Right cardiac atrium (tissue), 5 donors: Measurements from ENCODE around the gene GFI1B. TPM values are rescaled to one million over a fixed set of nuclear protein-coding genes. Genes with fewer than 3 reads are reported as not detected.
A peak's percentile ranks its signal among the peaks of the same experiment; 100 is the strongest.

ENCODE experiments used
- ATAC-seq, 2 donors: fragments of 200-7000 bp; cut with Tn5 transposase; one replicate each; pipeline versions ENCODE4 v1.8.0 to v1.9.1; 2020; ENCODE audit warnings: moderate library complexity in 2 of 2, mild to moderate bottlenecking in 1 of 2
- DNase-seq, 3 donors: peaks; one replicate each; pipeline ENCODE4 v3.0.0-alpha.2; 2020
- H3K27ac ChIP-seq: one replicate; pipeline ENCODE4 v1.5.1; 2013; ENCODE audit warnings: mild to moderate bottlenecking, low read length, control low read depth, moderate library complexity
- H3K27me3 ChIP-seq: one replicate; pipeline ENCODE4 v1.6.1; 2013; ENCODE audit not compliant: control insufficient read depth, insufficient read depth
- H3K4me1 ChIP-seq: one replicate; pipeline ENCODE4 v1.6.1; 2013; ENCODE audit warnings: low read length; ENCODE audit not compliant: control insufficient read depth, insufficient read depth
- H3K4me3 ChIP-seq: one replicate; pipeline ENCODE4 v1.5.1; 2013; ENCODE audit warnings: low read length, control low read depth
- H3K9me3 ChIP-seq: one replicate; pipeline ENCODE4 v1.6.1; 2013; ENCODE audit warnings: low read length; ENCODE audit not compliant: control insufficient read depth
- WGBS: extraction: QIAGEN DNeasy Blood & Tissue Kit; methylation state at CpG from one replicate; pipeline ENCODE4 v1.1.7; 2013; 5-methylcytosine and 5-hydroxymethylcytosine counted together
- intact Hi-C, 4 donors: fragments of 100-400 bp; cut with DNase I; formaldehyde crosslinking; loops; one replicate each; pipeline versions ENCODE4 v1.11.0 to v1.14.0; 2022 to 2023
- polyA plus RNA-seq: library from polyadenylated mRNA; stranded (reverse); fragments of 200-250 nt; gene quantifications from one replicate; pipeline ENCODE4 v1.2.3, GENCODE V29; 2013
- total RNA-seq, 4 donors: library from RNA; stranded (reverse); fragmentation: NEBNext Ultra II Directional; extraction: Animal tissue kit (Norgen Biotek cat#: 25700); gene quantifications; one replicate each; pipeline ENCODE4 v1.2.1, GENCODE V29; 2021
- donor health status: healthy with polysubstance abuse.
- donor health status: DM: no; HTN: yes; CAD: no.
- donor health status: DM: no; HTN: no; CAD: no.
- donor health status: DM: no; HTN: yes; CAD: no; lungs with severe emphysema.
- donor health status: DM: yes; HTN: yes; CAD: no.

The GFI1B gene
- total and polyA plus RNA-seq, 5 donors = 0.16 to 0.56 (median 0.34) TPM

DNA sequence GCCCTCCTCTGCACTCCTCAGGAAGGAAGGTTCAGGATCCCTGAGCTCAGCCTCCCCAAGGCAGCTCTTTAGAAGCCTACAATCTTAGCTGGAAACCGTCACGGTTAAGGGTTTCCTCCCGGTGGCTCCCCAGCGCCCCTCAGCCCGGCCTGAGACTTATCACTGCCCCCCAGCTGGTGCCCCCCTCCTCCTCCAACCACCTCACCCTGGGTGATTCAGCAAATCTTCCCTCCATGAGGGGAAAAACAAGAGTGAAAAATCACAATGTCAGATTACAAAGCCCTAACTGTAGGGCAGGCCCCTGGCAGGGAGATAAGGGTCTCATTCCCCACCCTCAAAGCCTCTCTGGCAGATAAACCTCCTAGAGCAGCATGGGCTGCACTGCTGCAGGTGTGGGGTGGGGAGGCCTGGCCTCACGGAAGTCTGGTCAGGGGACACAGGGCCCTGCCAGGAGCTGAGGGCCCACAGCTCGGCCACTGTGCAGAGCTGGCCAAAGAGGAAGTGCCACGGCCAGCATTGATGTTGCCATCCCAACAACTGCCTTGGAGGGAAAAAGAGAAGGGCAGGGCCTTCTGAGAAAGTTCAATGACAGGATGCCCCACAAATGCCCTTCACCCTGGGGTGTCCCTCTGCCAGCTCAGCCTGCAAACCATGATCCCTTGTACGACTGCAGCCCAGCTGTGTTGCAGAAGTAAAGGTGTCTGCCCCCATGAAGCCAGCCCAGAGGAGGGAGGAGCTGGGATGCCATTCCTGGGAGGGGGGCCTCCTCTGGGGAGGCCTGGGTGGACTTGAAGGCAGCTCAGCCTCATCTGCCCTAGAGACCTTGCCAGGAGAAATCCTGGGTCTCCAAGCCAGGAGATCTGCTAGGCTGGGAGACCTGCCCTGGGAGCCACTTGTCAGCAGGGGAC lies 25.9 kb downstream of the GFI1B start:
- Histone ChIP-seq H3K9me3 (no peaks in the 10 kb centered on the region), H3K27me3 (no peaks in the 10 kb centered on the region), H3K4me3 (no peak overlapping the region), H3K27ac (no peak overlapping the region), H3K4me1 (no peaks in the 10 kb centered on the region)
- intact Hi-C loops = no loop called here
- 52% methylated on average over 9 of the region's 9 CpGs for WGBS
- DNase-seq (no peak), ATAC-seq (peak in 1 of 2 donors; percentile 32)

DNA sequence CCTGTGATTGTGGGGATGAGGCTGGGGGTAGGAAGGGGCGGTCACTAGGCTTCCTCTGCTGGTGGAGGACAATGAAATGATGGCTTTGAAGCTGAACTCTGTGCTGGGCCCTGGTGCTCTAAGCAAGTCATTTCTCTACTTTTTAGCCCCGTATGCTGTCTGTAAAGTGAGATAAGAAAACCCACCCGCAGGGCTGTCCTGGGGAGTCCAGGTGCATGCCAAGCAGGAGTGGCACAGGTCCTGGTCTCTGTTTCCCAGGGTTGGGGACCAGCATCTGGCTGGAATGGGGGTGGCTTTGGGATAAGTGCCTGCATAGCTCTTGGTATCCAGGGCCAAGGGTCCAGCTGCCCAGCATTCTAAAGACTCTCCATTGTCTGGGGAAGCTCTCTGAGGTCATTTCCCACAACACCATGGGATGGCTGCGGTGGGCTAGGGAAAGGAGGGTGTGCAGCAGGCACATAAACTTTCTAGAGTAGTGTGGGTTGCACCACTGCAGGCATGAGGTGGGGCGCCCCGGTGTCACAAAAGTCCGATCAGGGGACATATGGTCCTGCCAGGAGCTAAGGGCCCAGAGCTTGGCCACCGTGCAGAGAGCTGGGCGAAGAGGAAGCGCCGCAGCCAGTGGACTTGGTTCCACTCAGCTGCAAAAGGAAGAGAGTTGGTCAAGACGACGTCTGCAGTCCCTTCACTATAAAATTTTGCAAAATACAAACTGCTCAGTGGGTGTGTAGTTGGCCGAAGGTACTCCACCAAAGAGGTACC lies 26.7 kb downstream of the GFI1B start:
- H3K9me3 ChIP-seq = no peaks in the 10 kb centered on the region
- H3K27me3 ChIP-seq = no peaks in the 10 kb centered on the region
- intact Hi-C loops = no loop called here
- H3K27ac ChIP-seq = no peak overlapping the region
- no peak overlapping the region for H3K4me3 ChIP-seq
- no peaks in the 10 kb centered on the region for H3K4me1 ChIP-seq
- WGBS = 85% methylated on average over 14 of the region's 14 CpGs
- DNase-seq (no peak), ATAC-seq (no peak)

DNA sequence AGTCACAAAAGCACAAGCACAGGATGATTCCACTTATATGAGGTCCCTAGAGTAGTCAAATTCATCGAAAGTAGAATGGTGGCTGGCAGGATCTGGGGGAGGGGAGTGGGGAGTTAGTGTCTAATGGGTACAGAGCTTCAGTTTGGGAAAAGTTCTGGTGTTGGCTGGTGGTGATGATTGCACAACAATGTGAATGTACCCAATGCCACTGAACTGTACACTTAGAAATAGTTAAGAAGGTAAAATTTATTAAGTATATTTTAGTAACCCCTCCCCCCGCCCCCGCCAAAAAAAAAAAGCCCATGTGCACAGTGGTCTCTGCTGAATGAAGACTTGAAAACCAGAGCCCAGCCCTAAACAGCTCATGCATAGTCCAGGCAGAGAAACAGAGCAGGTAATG lies 27.5 kb downstream of the GFI1B start:
- Histone ChIP-seq H3K4me3 (no peak overlapping the region), H3K27me3 (no peaks in the 10 kb centered on the region), H3K9me3 (no peaks in the 10 kb centered on the region), H3K27ac (no peak overlapping the region), H3K4me1 (no peaks in the 10 kb centered on the region)
- intact Hi-C loops = no loop called here
- no peak for DNase-seq
- WGBS = 87% methylated on average over 3 of the region's 3 CpGs
- ATAC-seq = no peak

DNA sequence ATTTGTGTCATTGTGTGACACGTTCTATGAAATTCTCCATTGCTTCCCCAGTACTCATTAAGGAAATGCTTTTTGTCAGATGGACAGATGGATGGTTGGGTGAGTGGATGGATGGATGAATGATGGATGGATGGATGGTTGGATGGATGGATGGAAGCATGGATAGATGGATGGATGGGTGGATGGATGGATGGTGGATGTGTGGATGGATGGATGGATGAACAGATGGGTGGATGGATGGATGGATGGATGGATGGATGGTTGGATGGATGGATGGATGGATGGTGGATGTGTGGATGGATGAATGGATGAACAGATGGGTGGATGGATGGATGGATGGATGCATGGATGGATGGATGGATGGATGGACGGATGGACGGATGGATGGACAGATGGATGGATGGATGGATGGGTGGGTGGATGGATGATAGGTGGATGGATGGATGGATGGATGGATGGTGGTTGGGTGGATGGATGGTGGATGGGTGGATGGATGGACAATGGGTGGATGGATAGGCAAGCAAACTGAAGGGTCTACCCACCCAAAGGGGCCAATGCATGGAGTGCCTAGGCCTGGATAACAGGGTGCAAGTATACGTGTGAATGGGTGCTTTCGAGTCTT lies 28.3 kb downstream of the GFI1B start:
- H3K27ac ChIP-seq = no peak overlapping the region
- DNase-seq = no peak
- no peaks in the 10 kb centered on the region for H3K4me1 ChIP-seq
- no peaks in the 10 kb centered on the region for H3K27me3 ChIP-seq
- intact Hi-C loops = no loop called here
- no peaks in the 10 kb centered on the region for H3K9me3 ChIP-seq
- ATAC-seq = no peak
- no peak overlapping the region for H3K4me3 ChIP-seq
- WGBS = 80% methylated on average over 5 of the region's 5 CpGs

DNA sequence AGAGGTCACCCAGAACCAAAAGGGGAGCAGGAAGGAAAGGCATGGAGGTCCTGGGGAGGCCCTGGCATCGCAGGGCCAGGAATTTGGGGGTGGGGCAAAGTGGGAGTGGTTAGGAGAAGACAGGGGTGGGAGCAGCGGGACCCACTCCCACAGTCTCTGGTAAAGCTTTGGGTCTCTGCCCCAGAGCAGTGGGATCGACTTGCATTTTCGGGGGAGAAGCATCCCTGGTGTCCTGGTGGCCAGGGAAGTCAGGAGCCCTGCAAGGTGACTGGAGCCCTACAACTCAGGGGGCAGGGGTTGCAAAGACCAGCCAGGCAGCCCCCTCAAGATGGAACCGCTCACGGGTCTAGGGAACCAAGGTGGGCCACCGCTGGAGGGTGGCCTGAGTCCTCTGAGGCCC lies 29.9 kb downstream of the GFI1B start:
- Histone ChIP-seq H3K4me1 (no peaks in the 10 kb centered on the region), H3K27ac (no peak overlapping the region), H3K4me3 (no peak overlapping the region), H3K27me3 (no peaks in the 10 kb centered on the region), H3K9me3 (no peaks in the 10 kb centered on the region)
- ATAC-seq (no peak), DNase-seq (no peak)
- intact Hi-C loops = no loop called here
- WGBS = 83% methylated on average over 7 of the region's 7 CpGs

DNA sequence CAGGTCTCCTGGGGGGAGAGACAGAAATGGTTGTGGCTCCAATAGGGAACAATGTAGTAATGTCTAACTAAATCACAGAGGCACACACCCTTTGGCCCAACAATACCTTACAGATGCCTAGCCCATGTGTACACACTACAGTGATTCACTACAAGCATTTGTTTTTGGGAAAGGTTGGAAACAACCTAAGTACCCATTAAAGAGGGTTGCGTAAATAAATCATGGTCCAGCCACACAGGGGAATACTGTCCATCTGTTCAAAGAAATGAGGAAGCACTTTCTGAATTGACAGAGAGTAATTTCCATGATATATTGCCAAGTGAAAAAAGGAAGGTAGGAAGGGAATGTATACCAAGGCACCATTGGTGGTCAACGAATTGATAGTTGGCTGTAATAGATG lies 30.3 kb downstream of the GFI1B start:
- DNase-seq (no peak), ATAC-seq (peak in 1 of 2 donors; percentile 28)
- H3K27ac ChIP-seq = no peak overlapping the region
- WGBS = 83% methylated on average over 2 of the region's 2 CpGs
- no peaks in the 10 kb centered on the region for H3K9me3 ChIP-seq
- no peak overlapping the region for H3K4me3 ChIP-seq
- no peaks in the 10 kb centered on the region for H3K27me3 ChIP-seq
- H3K4me1 ChIP-seq = no peaks in the 10 kb centered on the region
- intact Hi-C loops = no loop called here

DNA sequence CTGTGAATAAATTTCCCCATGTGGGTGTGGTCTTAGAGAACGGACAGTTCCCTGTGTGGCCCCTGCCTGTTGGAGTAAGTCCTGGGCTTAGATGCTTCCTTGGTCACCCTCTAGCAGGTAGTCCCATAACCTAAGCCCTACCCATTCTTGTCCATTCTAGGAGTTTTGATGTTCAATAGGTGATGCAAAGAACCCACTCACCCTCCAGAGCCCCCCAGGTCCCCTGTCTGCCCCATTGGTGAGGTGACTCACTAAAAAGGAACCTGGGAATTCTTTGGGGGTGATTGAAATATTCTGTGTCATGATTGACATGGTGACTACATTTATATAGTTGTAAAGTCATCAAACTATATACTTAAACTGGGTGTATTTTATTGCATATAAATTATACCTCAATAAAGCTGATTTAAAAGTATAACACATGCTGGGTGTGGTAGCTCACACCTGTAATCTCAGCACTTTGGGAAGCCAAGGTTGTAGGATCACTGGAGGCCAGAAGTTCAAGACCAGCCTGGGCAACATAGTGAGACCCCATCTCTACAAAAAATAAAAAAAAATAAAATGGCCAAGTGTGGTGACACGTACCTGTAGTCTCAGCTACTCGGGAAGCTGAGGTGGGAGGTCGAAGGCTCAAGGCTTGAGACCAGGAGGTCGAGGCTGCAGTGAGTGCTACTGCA lies 31.6 kb downstream of the GFI1B start:
- Histone ChIP-seq H3K4me1 (no peaks in the 10 kb centered on the region), H3K27me3 (no peaks in the 10 kb centered on the region), H3K9me3 (no peaks in the 10 kb centered on the region), H3K4me3 (no peak overlapping the region), H3K27ac (no peak overlapping the region)
- DNase-seq = no peak
- 79% methylated on average over 5 of the region's 5 CpGs for WGBS
- intact Hi-C loops = no loop called here
- ATAC-seq = no peak

DNA sequence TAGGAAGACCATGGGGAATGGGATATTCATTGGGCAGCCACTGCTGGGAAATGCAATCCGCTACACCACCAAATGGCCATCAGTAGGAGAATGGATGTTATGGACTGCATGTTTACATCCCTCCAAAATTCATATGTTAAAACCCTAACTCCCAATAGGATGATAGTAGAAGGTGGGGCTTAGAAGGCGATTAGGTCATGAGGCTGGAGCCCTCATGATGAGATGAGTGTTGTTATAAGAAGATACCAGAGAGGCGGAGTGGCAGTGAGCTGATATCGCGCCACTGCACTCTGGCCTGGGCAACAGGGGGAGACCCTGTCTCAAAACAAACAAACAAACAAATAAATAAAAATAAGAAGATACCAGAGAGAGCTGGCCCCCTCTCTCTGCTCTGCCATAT lies 36.2 kb downstream of the GFI1B start:
- no peaks in the 10 kb centered on the region for H3K9me3 ChIP-seq
- H3K27ac ChIP-seq = no peak overlapping the region
- DNase-seq (no peak), ATAC-seq (no peak)
- intact Hi-C loops = no loop called here
- 88% methylated on average over 5 of the region's 5 CpGs for WGBS
- H3K4me3 ChIP-seq = no peak overlapping the region
- H3K27me3 ChIP-seq = no peaks in the 10 kb centered on the region
- H3K4me1 ChIP-seq = no peaks in the 10 kb centered on the region

DNA sequence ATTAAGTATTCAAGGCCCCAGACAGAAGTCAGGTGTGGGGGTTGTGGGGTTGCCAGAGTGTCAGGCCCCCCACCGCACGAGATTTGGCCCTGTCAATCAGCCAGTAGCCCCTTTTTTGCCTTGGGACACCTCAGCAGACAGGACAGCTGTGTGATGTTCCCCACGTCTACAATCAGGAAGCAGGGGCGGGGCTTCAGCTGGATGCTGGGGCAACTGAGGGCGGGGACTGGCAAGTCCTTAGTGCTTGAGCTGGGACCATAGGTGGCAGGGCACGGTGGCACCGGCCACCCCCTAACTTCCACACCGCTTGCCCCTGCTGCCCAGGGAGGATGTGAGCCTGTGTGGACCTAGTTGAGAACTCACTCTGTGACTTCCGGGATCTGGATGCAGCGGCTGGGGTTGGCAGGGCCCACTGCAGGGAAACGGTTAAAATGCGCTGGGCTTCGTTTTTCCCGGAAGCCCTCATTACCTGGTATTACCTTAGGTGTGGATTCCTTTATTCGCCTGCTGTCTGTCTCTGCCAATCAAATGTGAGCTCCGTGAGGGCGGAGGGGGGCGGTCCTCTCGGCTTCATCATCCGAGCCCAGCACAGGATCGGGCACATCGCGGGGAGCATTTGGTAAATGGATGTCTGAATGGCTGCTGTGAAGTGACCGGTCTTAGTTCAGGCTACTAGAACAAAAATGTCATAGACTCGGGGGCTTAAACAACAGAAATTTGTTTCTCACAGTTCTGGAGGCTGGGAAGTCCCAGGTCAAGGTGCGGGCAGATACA lies 44.8 kb downstream of the GFI1B start:
- Histone ChIP-seq H3K4me3 (no peak overlapping the region), H3K27ac (no peak overlapping the region), H3K4me1 (no peaks in the 10 kb centered on the region), H3K9me3 (no peaks in the 10 kb centered on the region), H3K27me3 (no peaks in the 10 kb centered on the region)
- intact Hi-C loops = no loop called here
- ATAC-seq (peak in 1 of 2 donors; percentile 33), DNase-seq (peak in 1 of 3 donors; percentile 54)
- WGBS = 72% methylated on average over 26 of the region's 26 CpGs

DNA sequence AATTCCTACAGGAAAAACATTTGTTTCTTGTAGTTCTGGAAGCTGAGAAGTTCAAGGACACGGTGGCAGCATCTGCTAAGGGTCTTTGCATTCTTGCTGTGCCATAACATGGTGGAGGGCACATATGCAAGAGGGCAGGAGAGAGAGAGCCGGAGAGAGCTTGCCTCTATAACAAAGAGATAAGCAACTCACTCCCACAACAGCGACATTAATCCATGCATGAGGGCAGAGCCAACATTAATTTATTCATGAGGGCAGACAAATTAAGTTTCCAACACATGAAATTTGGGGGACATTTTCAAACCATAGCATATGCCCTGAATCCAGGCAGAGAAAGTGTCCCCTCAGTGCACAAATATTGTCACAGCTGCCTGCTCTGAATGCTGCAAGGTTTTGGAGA lies 47.9 kb downstream of the GFI1B start:
- Histone ChIP-seq H3K27me3 (no peaks in the 10 kb centered on the region), H3K27ac (no peak overlapping the region), H3K4me3 (no peak overlapping the region), H3K4me1 (peaks cover 2% of the 10 kb centered on the region), H3K9me3 (no peaks in the 10 kb centered on the region)
- DNase-seq (no peak), ATAC-seq (no peak)
- 52% methylated on average over 3 of the region's 3 CpGs for WGBS
- intact Hi-C loops = no loop called here
